CD4-positive, alpha-beta T cell (primary cell): ENCODE data around the gene LRRC37A. TPM values are rescaled to one million over a fixed set of nuclear protein-coding genes. Genes with fewer than 3 reads are reported as not detected.

ENCODE experiments used
- ATAC-seq: fragments of 200-7000 bp; cut with Tn5 transposase; one replicate; pipeline ENCODE4 v1.10.0; 2022; ENCODE audit warnings: mild to moderate bottlenecking; ENCODE audit not compliant: poor library complexity
- CTCF ChIA-PET: fragments of 350-600 bp; sonication (Branson Sonifier 250); formaldehyde crosslinking; loops from one replicate; lab custom pipeline; 2021; ENCODE audit warnings: antibody characterized with exemption, inconsistent platforms; lab: Charles Lee
- POLR2A ChIA-PET: fragments of 350-600 bp; sonication (Branson Sonifier 250); formaldehyde crosslinking; loops from one replicate; lab custom pipeline; 2021; ENCODE audit warnings: antibody characterized with exemption, inconsistent platforms; lab: Charles Lee
- DNase-seq, 14 experiments: peaks; one replicate each; pipeline ENCODE4 v3.0.0-alpha.2; 2013 to 2020; ENCODE audit warnings: mixed read lengths in 2 of 14
- H3K27ac ChIP-seq, 2 donors: one replicate each; pipeline versions ENCODE4 v1.5.1 to v1.7.0; 2013; ENCODE audit warnings: low read length in 2 of 2, low read depth in 1 of 2, mild to moderate bottlenecking in 1 of 2
- H3K27me3 ChIP-seq, 2 experiments: 1 replicate in 1 of 2; 2 replicates in 1 of 2; pipeline versions ENCODE4 v1.6.1 to v1.7.0; 2013; ENCODE audit warnings: low read length in 2 of 2, control low read depth in 1 of 2, mild to moderate bottlenecking in 1 of 2, moderate library complexity in 1 of 2; ENCODE audit not compliant: insufficient read depth in 2 of 2, control insufficient read depth in 1 of 2
- H3K36me3 ChIP-seq: one replicate; pipeline ENCODE4 v1.6.1; 2013; ENCODE audit warnings: low read length, control low read depth; ENCODE audit not compliant: insufficient read depth
- H3K4me1 ChIP-seq: one replicate; pipeline ENCODE4 v1.6.1; 2013; ENCODE audit warnings: low read length, control low read depth; ENCODE audit not compliant: insufficient read depth
- H3K4me3 ChIP-seq: one replicate; pipeline ENCODE4 v1.5.1; 2013; ENCODE audit warnings: mild to moderate bottlenecking, low read length, moderate library complexity
- H3K9me3 ChIP-seq, 2 experiments: 1 replicate in 1 of 2; 2 replicates in 1 of 2; pipeline versions ENCODE4 v1.6.1 to v1.7.0; 2013; ENCODE audit warnings: low read length in 2 of 2, mild to moderate bottlenecking in 2 of 2, control low read depth in 1 of 2, moderate library complexity in 1 of 2; ENCODE audit not compliant: control insufficient read depth in 1 of 2, insufficient read depth in 1 of 2
- H3K27ac Mint-ChIP-seq: one replicate; pipeline ENCODE4 v1.8.0; 2020; ENCODE audit warnings: mixed read lengths
- H3K27me3 Mint-ChIP-seq: one replicate; pipeline ENCODE4 v1.8.0; 2021; ENCODE audit warnings: mixed read lengths
- H3K36me3 Mint-ChIP-seq: one replicate; pipeline ENCODE4 v1.8.0; 2021; ENCODE audit warnings: low read depth, mixed read lengths
- H3K4me1 Mint-ChIP-seq: one replicate; pipeline ENCODE4 v1.8.0; 2021; ENCODE audit warnings: low read depth, mixed read lengths
- H3K4me3 Mint-ChIP-seq: one replicate; pipeline ENCODE4 v1.8.0; 2020; ENCODE audit warnings: mild to moderate bottlenecking, mixed read lengths
- H3K9me3 Mint-ChIP-seq: one replicate; pipeline ENCODE4 v1.8.0; 2020; ENCODE audit warnings: mixed read lengths
- CTCF ChIP-seq: fragments of 200-600 bp; IDR thresholded peaks from one replicate; pipeline ENCODE4 v1.8.0; 2022; ENCODE audit warnings: antibody characterized with exemption, mild to moderate bottlenecking
- intact Hi-C, 2 experiments: fragments of 100-400 bp; cut with DNase I in 1 of 2; cut with micrococcal nuclease in 1 of 2; formaldehyde crosslinking; loops; one replicate each; pipeline versions ENCODE4 v1.15.1 to v1.9.0; 2023 to 2025; cut with DNase I, micrococcal nuclease
- total RNA-seq, 174 experiments: library from RNA in 2 of 174; stranded (reverse) in 2 of 174; gene quantifications; one replicate each; pipeline ENCODE4 v1.2.3 and lab custom pipeline; 2021 to 2026

Gene LRRC37A
- total RNA-seq, 2 experiments from 2014 or later = 2.9 to 3.6 TPM

- intact Hi-C loops = loop anchor here (5.0 to 10.0 kb wide), 3 partner anchors 72 to 375 kb away; partner anchors contain the start of genes KANSL1 (in 2 of the 2) and MAPT (in 1 of the 2)
Measured at GRCh38 chr17:46266656-46267544, 28.0 kb upstream of the LRRC37A start.

GRCh38 chr17:46270032-46270431 lies 24.9 kb upstream of the LRRC37A start:
- Histone ChIP-seq H3K4me3 (no peak overlapping the region), H3K4me1 (peaks cover 24% of the 10 kb centered on the region), H3K27me3 (no peaks in the 10 kb centered on the region), H3K27ac (no peak overlapping the region), H3K9me3 (no peaks in the 10 kb centered on the region), H3K36me3 (no peaks in the 10 kb centered on the region)
- Mint-ChIP-seq H3K36me3 (no peaks in the 10 kb centered on the region), H3K4me1 (peaks cover 20% of the 10 kb centered on the region), H3K4me3 (peak overlapping the region; percentile 22), H3K27ac (no peak overlapping the region), H3K9me3 (no peaks in the 10 kb centered on the region), H3K27me3 (no peaks in the 10 kb centered on the region)
- ChIA-PET POLR2A (interaction anchor here (1.0 kb wide), 1 partner anchor 77 kb away, joined by 3 read pairs; the partner anchor contains the start of gene KANSL1), CTCF (no interaction called here)
- DNase-seq (no peak), ATAC-seq (no peak)
- TF ChIP-seq CTCF = no peak
- intact Hi-C loops = no loop called here

More at GRCh38 chr17:46266656-46267544, 28.0 kb upstream of the LRRC37A start:
- peaks cover 31% of the 10 kb centered on the region for H3K4me1 Mint-ChIP-seq
- Histone ChIP-seq H3K9me3 (no peaks in the 10 kb centered on the region), H3K36me3 (no peaks in the 10 kb centered on the region), H3K4me1 (peaks cover 35% of the 10 kb centered on the region), H3K4me3 (peak overlapping the region; percentile 84), H3K27me3 (no peaks in the 10 kb centered on the region), H3K27ac (peak overlapping the region; percentile 70 to 72)
- ATAC-seq (peak; percentile 43), DNase-seq (peak; percentile 55 to 96 (median 82))
- no peak for TF ChIP-seq CTCF
- H3K9me3 Mint-ChIP-seq = no peaks in the 10 kb centered on the region
- peak overlapping the region; percentile 97 for H3K27ac Mint-ChIP-seq
- CTCF ChIA-PET = interaction anchor here (0.6 to 2.7 kb wide), 5 partner anchors 8 to 222 kb away, joined by 3 to 6 read pairs (median 4); partner anchors contain the start of gene KANSL1
- POLR2A ChIA-PET = interaction anchor here (0.6 to 2.4 kb wide), 5 partner anchors 10 to 312 kb away, joined by 3 to 9 read pairs (median 3); partner anchors contain the start of gene KANSL1
- no peaks in the 10 kb centered on the region for H3K36me3 Mint-ChIP-seq
- no peaks in the 10 kb centered on the region for H3K27me3 Mint-ChIP-seq
- H3K4me3 Mint-ChIP-seq = peak overlapping the region; percentile 89

GRCh38 chr17:46273541-46274236 lies 21.2 kb upstream of the LRRC37A start:
- ChIA-PET POLR2A (no interaction called here), CTCF (no interaction called here)
- H3K27me3 Mint-ChIP-seq = no peaks in the 10 kb centered on the region
- H3K9me3 Mint-ChIP-seq = no peaks in the 10 kb centered on the region
- no peak overlapping the region for H3K27ac Mint-ChIP-seq
- Histone ChIP-seq H3K36me3 (no peaks in the 10 kb centered on the region), H3K4me1 (no peaks in the 10 kb centered on the region), H3K27ac (no peak overlapping the region), H3K27me3 (no peaks in the 10 kb centered on the region), H3K9me3 (no peaks in the 10 kb centered on the region), H3K4me3 (no peak overlapping the region)
- no peak for ATAC-seq
- no peaks in the 10 kb centered on the region for H3K4me1 Mint-ChIP-seq
- no peaks in the 10 kb centered on the region for H3K36me3 Mint-ChIP-seq
- no peak for TF ChIP-seq CTCF
- intact Hi-C loops = no loop called here
- H3K4me3 Mint-ChIP-seq = no peak overlapping the region
- DNase-seq = no peak
